Measurements from ENCODE around the gene DDB1. TPM values are rescaled to one million over a fixed set of nuclear protein-coding genes. Genes with fewer than 3 reads are reported as not detected.

DDB1 gene
- 243 TPM for total RNA-seq (ENCODE audit: insufficient read depth, low replicate concordance)

DNA sequence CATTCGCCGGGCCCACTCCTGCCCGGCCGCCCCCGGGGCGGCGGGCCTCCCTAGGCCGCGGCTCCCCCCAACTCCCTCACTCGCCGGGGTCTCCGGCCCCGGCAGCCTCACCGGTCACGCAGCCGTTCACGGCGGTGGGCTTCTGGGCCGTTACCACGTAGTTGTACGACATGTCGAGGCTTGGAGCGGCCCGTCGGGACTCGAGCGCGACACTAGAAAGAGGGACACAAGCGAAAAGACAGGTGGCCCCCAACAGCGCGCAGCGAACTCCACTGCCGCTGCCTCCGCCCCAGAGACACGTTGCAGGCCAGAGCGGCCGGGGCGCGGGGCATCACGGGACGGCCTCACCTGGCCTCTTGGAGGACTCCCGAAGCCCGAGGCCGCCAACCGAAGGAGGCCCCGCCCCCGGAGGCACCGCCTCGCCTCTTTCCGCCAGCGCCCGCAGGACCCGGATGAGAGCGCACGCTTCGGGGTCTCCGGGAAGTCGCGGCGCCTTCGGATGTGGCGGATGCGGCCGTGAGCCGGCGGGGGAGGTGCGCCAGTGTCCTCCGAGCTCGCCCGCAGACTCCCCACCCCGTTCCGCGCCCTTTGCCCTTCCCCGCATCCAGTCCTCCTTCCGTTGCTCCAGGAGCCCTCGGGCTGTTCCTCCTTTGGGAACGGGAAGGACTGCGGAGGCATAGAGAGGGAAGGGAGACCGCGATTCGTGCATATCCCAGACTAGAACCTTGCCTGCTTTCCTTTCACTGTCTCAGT lies at the start of gene DDB1, which contains the start of gene TKFC:
TSS of gene DDB1 (minus strand) at position 309 of the 753 bp plus-strand sequence. CDS start at position 172, 137 bp downstream.
TSS of gene TKFC (plus strand) at position 432 of the 753 bp plus-strand sequence. CDS start 1,501 bp downstream, outside the sequence.
- DNase-seq (ENCODE audit: low spot score): peak; percentile 96

DNA sequence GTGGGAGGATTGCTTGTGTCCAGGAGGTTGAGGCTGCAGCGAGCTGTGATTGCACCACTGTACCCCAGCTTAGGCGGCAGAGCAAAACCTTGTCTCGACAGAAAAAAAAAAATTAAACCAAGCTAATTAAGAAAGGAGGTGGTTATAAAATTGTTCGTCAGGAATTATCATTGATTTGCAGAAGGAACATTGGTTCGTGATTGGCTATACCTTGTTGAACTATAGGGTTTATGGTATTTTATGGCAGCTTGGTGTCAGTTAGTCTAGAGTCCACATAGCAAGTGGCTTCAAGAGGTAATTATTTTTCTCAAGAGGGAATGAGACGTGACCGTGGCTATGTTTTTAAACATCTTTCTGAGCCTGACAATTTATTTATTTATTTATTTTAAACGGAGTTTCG lies 48.0 kb upstream of the DDB1 start:
- no peak for DNase-seq (ENCODE audit: low spot score)

- DNase-seq (ENCODE audit: low spot score): peak; percentile 92
Measured at GRCh38 chr11:61378713-61379313, 45.9 kb upstream of the DDB1 start.

GRCh38 chr11:61377461-61378160 lies 44.7 kb upstream of the DDB1 start:
- no peak for DNase-seq (ENCODE audit: low spot score)

DNA sequence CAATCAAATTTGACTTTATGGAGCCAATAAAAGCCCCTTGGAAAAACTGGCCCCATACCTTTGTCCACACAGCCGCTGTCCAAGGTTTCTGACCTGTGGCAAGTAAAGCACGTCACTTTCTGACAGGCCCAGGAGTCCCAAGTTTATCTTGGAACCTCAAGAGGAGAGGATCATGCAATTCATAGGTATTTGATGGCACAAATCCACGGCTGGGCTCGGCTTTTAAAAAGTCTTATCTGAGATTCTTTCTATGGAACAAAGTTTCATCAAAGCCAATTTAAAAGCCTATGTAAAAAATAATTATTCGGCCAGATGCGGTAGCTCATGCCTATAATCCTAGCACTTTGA lies 42.8 kb upstream of the DDB1 start:
- no peak for DNase-seq (ENCODE audit: low spot score)

DNA sequence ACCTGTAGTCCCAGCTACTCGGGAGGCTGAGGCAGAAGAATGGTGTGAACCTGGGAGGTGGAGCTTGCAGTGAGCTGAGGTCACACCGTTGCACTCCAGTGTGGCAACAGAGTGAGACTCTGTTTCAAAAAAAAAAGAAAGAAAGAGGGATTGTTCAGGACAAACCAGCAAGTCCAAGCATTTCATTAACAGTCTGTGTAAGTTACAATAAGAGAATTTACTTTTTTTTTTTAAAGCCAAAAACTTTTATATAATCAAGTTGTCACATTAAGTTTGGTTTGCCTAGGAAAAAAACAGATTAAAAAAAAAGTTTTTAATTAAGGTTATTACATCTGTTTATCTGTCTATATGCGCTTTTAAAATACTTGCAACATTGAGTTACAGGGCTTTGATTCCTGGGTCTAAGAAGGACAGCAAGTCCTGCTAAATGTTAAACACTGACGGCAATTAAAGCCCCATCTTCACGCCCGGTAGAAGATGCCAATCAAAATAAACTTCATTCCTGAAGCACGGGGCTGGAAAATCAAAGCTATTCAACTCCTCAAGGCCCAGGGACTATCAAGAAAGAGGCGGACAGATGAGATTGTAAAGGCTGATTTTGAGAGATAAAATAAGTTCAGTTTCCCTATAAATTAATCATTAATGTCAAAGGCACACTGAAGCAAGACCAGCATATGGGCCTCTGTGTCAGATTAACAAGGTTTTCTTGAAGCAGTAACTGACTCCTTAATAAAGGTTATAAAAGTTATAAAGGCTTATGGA lies 39.9 kb upstream of the DDB1 start:
- no peak for DNase-seq (ENCODE audit: low spot score)

- DNase-seq (ENCODE audit: low spot score): no peak
Measured at GRCh38 chr11:61370349-61371005, 37.6 kb upstream of the DDB1 start.

- peak; percentile 60 for DNase-seq (ENCODE audit: low spot score)
Measured at GRCh38 chr11:61369372-61370348, 36.8 kb upstream of the DDB1 start.

- DNase-seq (ENCODE audit: low spot score): no peak
Measured at GRCh38 chr11:61368646-61369045, 35.7 kb upstream of the DDB1 start.

DNA sequence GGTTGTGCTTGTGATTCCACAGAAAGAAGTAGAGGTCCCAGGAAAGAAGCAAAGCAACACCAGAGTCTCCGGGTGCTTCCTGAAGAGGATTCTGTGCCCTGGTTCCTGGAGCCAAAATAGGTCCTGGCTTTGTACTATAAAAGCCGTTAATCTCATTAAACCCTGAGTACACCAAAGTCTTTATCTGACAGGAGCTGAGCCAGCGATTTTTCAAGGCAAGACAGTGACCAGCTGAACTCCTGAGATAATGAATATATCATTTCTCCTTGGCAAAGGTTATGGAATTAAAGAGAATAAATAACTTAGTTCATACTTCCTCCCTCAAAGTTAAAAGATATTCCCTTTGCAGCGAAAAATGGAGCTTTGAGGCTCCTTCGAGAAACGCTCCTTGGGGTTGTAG lies 34.5 kb upstream of the DDB1 start:
- DNase-seq (ENCODE audit: low spot score): no peak

- DNase-seq (ENCODE audit: low spot score): no peak
Measured at GRCh38 chr11:61364012-61364675, 31.2 kb upstream of the DDB1 start.

DNA sequence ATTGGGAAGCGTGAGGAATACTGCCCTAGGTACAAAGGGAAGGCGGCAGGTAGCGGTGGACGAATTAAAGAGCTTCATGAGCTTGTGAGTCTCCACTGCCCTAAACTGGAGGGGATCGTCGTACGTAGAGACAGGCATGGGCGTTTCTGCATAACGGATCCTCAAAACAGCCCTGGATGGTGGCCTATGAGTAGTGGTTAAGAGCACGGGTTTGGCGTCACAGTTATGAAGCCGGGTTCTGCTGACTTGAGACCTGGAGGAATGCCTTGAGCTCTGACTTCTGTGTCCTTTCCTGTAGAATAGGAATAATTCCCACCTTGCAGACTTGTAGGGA lies 29.6 kb upstream of the DDB1 start:
- no peak for DNase-seq (ENCODE audit: low spot score)

- DNase-seq (ENCODE audit: low spot score): peak; percentile 97
Measured at GRCh38 chr11:61361741-61362541, 29.0 kb upstream of the DDB1 start, which contains the start of the genes CYB561A3 and TMEM138. Gene CYB561A3 (minus strand): TSS chr11:61361882. CDS start chr11:61356713, 5,169 bp downstream. Gene TMEM138 (plus strand): TSS chr11:61362374. CDS start chr11:61364391, 2,017 bp downstream.

GRCh38 chr11:61361237-61361740 lies 28.4 kb upstream of the DDB1 start:
- no peak for DNase-seq (ENCODE audit: low spot score)

DNA sequence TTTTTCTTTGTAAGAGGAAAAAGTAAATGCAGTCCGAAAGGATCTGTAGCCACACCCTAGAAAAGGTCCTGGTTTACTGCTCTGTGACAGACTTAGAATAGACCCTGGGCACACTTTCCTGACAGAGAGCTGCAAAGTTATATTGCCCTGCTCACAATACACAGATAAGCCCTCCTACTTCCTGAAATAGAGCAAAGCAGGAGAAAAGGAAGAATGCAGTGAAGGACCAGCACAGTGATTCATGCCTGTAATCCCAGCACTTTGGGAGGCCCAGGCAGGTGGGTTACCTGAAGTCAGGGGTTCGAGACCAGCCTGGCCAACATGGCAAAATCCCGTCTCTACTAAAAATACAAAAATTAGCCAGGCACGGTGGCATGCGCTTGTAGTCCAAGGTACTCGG lies 26.6 kb upstream of the DDB1 start:
- no peak for DNase-seq (ENCODE audit: low spot score)

DNA sequence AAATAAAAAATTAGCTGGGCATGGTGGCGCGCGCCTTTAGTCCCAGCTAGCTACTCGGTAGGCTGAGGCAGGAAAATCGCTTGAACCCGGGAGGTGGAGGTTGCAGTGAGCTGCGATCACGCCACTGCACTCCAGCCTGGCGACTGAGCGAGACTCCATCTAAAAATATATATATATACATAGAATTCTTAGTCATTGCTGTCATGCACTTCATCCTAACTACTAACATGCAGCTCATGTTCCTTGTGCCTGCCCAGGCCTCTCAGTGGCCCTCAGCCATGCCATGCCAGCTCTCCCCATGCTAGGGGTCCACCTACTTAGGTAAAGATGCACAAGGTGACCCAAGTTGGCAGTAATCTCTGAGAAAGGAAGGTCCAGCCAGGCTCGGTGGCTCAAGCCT lies 25.7 kb upstream of the DDB1 start:
- DNase-seq (ENCODE audit: low spot score): no peak

DNA sequence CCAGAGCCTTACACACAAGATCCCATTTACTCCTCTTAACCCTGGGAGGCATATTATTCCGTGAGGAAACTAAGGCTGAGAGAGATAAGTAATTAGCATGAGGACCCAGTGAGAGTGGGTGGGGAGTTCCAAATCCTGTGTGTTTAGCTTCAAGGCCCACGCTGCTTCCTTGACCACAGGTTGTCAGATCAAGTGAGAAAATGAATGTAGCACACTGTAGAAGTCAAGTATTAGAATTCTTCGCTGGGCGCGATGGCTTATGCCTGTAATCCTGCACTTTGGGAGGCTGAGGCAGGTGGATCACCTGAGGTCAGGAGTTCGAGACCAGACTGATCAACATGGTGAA lies 25.0 kb upstream of the DDB1 start:
- no peak for DNase-seq (ENCODE audit: low spot score)

GRCh38 chr11:61357233-61357893 lies 24.5 kb upstream of the DDB1 start:
- DNase-seq (ENCODE audit: low spot score): peak; percentile 28

All from umbilical cord (tissue), 2 donors.